Keratinocyte (primary cell): ENCODE results near the gene DUSP6. TPM values are rescaled to one million over a fixed set of nuclear protein-coding genes. Genes with fewer than 3 reads are reported as not detected.

Experiments
- DNase-seq: peaks from one replicate; pipeline ENCODE4 v3.0.0-alpha.2; 2011; ENCODE audit warnings: low read depth, missing footprints, low spot score
- FAIRE-seq: peaks from 2 replicates; lab custom pipeline; 2011; peaks lifted over from hg19 to GRCh38; lab: Jason Lieb, UNC
- H2AFZ ChIP-seq: 2 replicates; pipeline ENCODE4 v1.6.0; 2012; ENCODE audit warnings: low read length, control low read depth, inconsistent platforms; ENCODE audit not compliant: control insufficient read depth
- H3K27ac ChIP-seq: 2 replicates; pipeline ENCODE4 v1.5.1; 2011; ENCODE audit warnings: low read length; ENCODE audit not compliant: control insufficient read depth, insufficient read depth
- H3K27me3 ChIP-seq: 3 replicates; pipeline ENCODE4 v1.6.0; 2011; ENCODE audit warnings: low read length; ENCODE audit not compliant: control insufficient read depth, insufficient read depth; ENCODE audit errors: extremely low read depth
- H3K36me3 ChIP-seq, 2 experiments: 2 replicates in 1 of 2; 3 replicates in 1 of 2; pipeline ENCODE4 v1.5.1; 2011; ENCODE audit warnings: low read length in 2 of 2, mild to moderate bottlenecking in 1 of 2; ENCODE audit not compliant: control insufficient read depth in 2 of 2, insufficient read depth in 2 of 2; ENCODE audit errors: extremely low read depth in 1 of 2
- H3K4me1 ChIP-seq: 3 replicates; pipeline ENCODE4 v1.5.1; 2011; ENCODE audit warnings: low read length; ENCODE audit not compliant: control insufficient read depth, insufficient read depth; ENCODE audit errors: extremely low read depth
- H3K4me2 ChIP-seq: 3 replicates; pipeline ENCODE4 v1.6.0; 2011; ENCODE audit warnings: low read depth, low read length; ENCODE audit not compliant: control insufficient read depth, insufficient read depth; ENCODE audit errors: extremely low read depth
- H3K4me3 ChIP-seq, 3 experiments: fragments of 200-600 bp in 1 of 3; sonication (generic) in 1 of 3; 2 replicates in 2 of 3; 3 replicates in 1 of 3; pipeline ENCODE4 v1.5.1; 2011 to 2016; ENCODE audit warnings: low read length in 3 of 3, mild to moderate bottlenecking in 3 of 3, control low read depth in 2 of 3, inconsistent platforms in 1 of 3, low read depth in 1 of 3, mixed read lengths in 1 of 3, mixed run types in 1 of 3, moderate library complexity in 1 of 3; ENCODE audit not compliant: control insufficient read depth in 2 of 3, insufficient read depth in 2 of 3; ENCODE audit errors: extremely low read depth in 1 of 3
- H3K79me2 ChIP-seq: 2 replicates; pipeline ENCODE4 v1.6.0; 2012; ENCODE audit warnings: low read length; ENCODE audit not compliant: control insufficient read depth, insufficient read depth
- H3K9ac ChIP-seq: 3 replicates; pipeline ENCODE4 v1.6.0; 2011; ENCODE audit warnings: low read length; ENCODE audit not compliant: control insufficient read depth, insufficient read depth; ENCODE audit errors: extremely low read depth
- H3K9me1 ChIP-seq: 3 replicates; pipeline ENCODE4 v1.6.0; 2011; ENCODE audit warnings: low read length; ENCODE audit not compliant: control insufficient read depth, insufficient read depth; ENCODE audit errors: extremely low read depth
- H3K9me3 ChIP-seq: 2 replicates; pipeline ENCODE4 v1.5.1; 2012; ENCODE audit warnings: low read depth, low read length; ENCODE audit not compliant: control insufficient read depth
- H4K20me1 ChIP-seq: 3 replicates; pipeline ENCODE4 v1.6.0; 2011; ENCODE audit warnings: low read length; ENCODE audit not compliant: control insufficient read depth, insufficient read depth; ENCODE audit errors: extremely low read depth
- CTCF ChIP-seq, 3 experiments: IDR thresholded peaks in 1 of 3; conservative IDR thresholded peaks in 1 of 3; optimal IDR thresholded peaks in 1 of 3; 2 replicates in 2 of 3; 3 replicates in 1 of 3; pipeline versions ENCODE3 to v1.5.1; 2011; ENCODE audit warnings: low read length in 3 of 3, mild to moderate bottlenecking in 3 of 3, moderate library complexity in 2 of 3, control low read depth in 1 of 3, inconsistent platforms in 1 of 3; ENCODE audit not compliant: insufficient read depth in 2 of 3; ENCODE audit errors: extremely low read depth in 1 of 3
- EZH2 ChIP-seq: IDR thresholded peaks from one replicate; pipeline ENCODE4 v1.6.1; 2012; ENCODE audit warnings: inconsistent platforms, mild to moderate bottlenecking, low read length, moderate library complexity
- dilution Hi-C: fragments of 300-500 bp; cut with MboI; formaldehyde crosslinking; loops from one replicate; pipeline ENCODE4 v1.7.0; 2020; ENCODE audit warnings: low sequenced_read_pairs; ENCODE audit not compliant: extremely low pct_ligation_motif_present
- polyA plus RNA-seq, 5 experiments: library from polyadenylated mRNA; depleted of rRNA in 3 of 5; stranded (reverse) in 3 of 5; stranded (forward) in 1 of 5; unstranded in 1 of 5; fragments of >200 nt; gene quantifications; 1 replicate in 1 of 5; 2 replicates in 3 of 5; 3 replicates in 1 of 5; pipeline versions ENCODE4 v1.2.1 to v1.2.3, GENCODE V29; 2011 to 2012; ENCODE audit warnings: missing spikeins in 2 of 5, low read depth in 1 of 5, low replicate concordance in 1 of 5

The DUSP6 gene
- polyA plus RNA-seq, 1 donor (not counting 4 experiments of a cell fraction or from before 2014, with no cell fraction given), result 221 TPM

- Histone ChIP-seq H3K4me2 (no peak overlapping the region), H2AFZ (no peak overlapping the region), H3K9me1 (no peaks in the 10 kb centered on the region), H3K27me3 (no peaks in the 10 kb centered on the region), H3K27ac (no peak overlapping the region), H3K79me2 (peaks cover 24% of the 10 kb centered on the region), H3K4me3 (no peak overlapping the region), H3K9ac (no peak overlapping the region), H3K4me1 (peaks cover 19% of the 10 kb centered on the region), H4K20me1 (peaks cover 25% of the 10 kb centered on the region), H3K9me3 (no peaks in the 10 kb centered on the region), H3K36me3 (peaks cover 13 to 22% of the 10 kb centered on the region in 2 experiments)
- no peak for FAIRE-seq
- TF ChIP-seq EZH2 (no peak), CTCF (optimal IDR thresholded peaks at IDR 0.05 in 1 of 3, IDR thresholded peaks at IDR 0.05 in 1 of 3, conservative IDR thresholded peaks at IDR 0.05 in 1 of 3; ENCODE audit: extremely low read depth in 1 of 3, insufficient read depth in 2 of 3, low read length in 3 of 3) (no peak)
- dilution Hi-C loops, result loop anchor here (25.0 kb wide), 1 partner anchor 283 kb away; no protein-coding TSS in a partner anchor
- no peak for DNase-seq
These were observed 6.9 kb downstream of the DUSP6 start for GRCh38 chr12:89345376-89345775.

- H3K9ac ChIP-seq, result no peak overlapping the region
- no peak overlapping the region for H3K4me3 ChIP-seq
- dilution Hi-C loops, result loop anchor here (25.0 kb wide), 1 partner anchor 283 kb away; no protein-coding TSS in a partner anchor
- H3K9me3 ChIP-seq, result no peaks in the 10 kb centered on the region
- no peaks in the 10 kb centered on the region for H3K27me3 ChIP-seq
- H3K4me1 ChIP-seq, result peaks cover 19% of the 10 kb centered on the region
- peaks cover 19% of the 10 kb centered on the region for H4K20me1 ChIP-seq
- TF ChIP-seq EZH2, result no peak
- no peak for TF ChIP-seq CTCF (optimal IDR thresholded peaks at IDR 0.05 in 1 of 3, IDR thresholded peaks at IDR 0.05 in 1 of 3, conservative IDR thresholded peaks at IDR 0.05 in 1 of 3; ENCODE audit: extremely low read depth in 1 of 3, insufficient read depth in 2 of 3, low read length in 3 of 3)
- peaks cover 19% of the 10 kb centered on the region for H3K79me2 ChIP-seq
- no peak overlapping the region for H3K4me2 ChIP-seq
- peaks cover 11 to 17% of the 10 kb centered on the region in 2 experiments for H3K36me3 ChIP-seq
- no peak for FAIRE-seq
- no peak for DNase-seq
- no peaks in the 10 kb centered on the region for H3K9me1 ChIP-seq
- H2AFZ ChIP-seq, result no peak overlapping the region
- H3K27ac ChIP-seq, result no peak overlapping the region
These were observed 7.5 kb downstream of the DUSP6 start for GRCh38 chr12:89344862-89345202.
